MM.1S (cell line): ENCODE results near the gene FBXL17.

ENCODE experiments used
- EZH2 ChIP-seq: fragments of 300-600 bp; sonication (generic); optimal IDR thresholded peaks from 2 replicates; pipeline ENCODE3; 2017; ENCODE audit warnings: low read depth, mild to moderate bottlenecking, antibody characterized with exemption, low read length, mixed read lengths
- EZH2phosphoT487 ChIP-seq: fragments of 300-600 bp; sonication (generic); IDR thresholded peaks from 2 replicates; pipeline ENCODE4 v1.6.1; 2018; ENCODE audit warnings: antibody characterized with exemption, low read length
- TF ChIP-seq, protein P1 (sequence below): fragments of 300-600 bp; sonication (generic); IDR thresholded peaks from 2 replicates; pipeline ENCODE4 v1.5.1; 2016; ENCODE audit warnings: antibody characterized with exemption, low read length, mixed read lengths

GRCh38 chr5:107840592-107840991 is 541.3 kb downstream of the FBXL17 start:
- TF ChIP-seq, protein P1, sequence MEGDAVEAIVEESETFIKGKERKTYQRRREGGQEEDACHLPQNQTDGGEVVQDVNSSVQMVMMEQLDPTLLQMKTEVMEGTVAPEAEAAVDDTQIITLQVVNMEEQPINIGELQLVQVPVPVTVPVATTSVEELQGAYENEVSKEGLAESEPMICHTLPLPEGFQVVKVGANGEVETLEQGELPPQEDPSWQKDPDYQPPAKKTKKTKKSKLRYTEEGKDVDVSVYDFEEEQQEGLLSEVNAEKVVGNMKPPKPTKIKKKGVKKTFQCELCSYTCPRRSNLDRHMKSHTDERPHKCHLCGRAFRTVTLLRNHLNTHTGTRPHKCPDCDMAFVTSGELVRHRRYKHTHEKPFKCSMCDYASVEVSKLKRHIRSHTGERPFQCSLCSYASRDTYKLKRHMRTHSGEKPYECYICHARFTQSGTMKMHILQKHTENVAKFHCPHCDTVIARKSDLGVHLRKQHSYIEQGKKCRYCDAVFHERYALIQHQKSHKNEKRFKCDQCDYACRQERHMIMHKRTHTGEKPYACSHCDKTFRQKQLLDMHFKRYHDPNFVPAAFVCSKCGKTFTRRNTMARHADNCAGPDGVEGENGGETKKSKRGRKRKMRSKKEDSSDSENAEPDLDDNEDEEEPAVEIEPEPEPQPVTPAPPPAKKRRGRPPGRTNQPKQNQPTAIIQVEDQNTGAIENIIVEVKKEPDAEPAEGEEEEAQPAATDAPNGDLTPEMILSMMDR: no peak
- TF ChIP-seq EZH2 (no peak), EZH2phosphoT487 (no peak)
